Nephron progenitor cell (in vitro differentiated cells): ENCODE data around the gene URB1.
A peak's percentile ranks its signal among the peaks of the same experiment; 100 is the strongest.

ENCODE experiments used
- DNase-seq: peaks from one replicate; pipeline ENCODE4 v3.0.0; 2021
- H3K27ac Mint-ChIP-seq: 2 replicates; pipeline ENCODE4 v1.8.0; 2021; ENCODE audit warnings: mild to moderate bottlenecking, moderate library complexity, mixed read lengths
- H3K27me3 Mint-ChIP-seq: 2 replicates; pipeline ENCODE4 v1.8.0; 2021; ENCODE audit warnings: mild to moderate bottlenecking, low read depth, mixed read lengths; ENCODE audit not compliant: poor library complexity
- H3K36me3 Mint-ChIP-seq: 2 replicates; pipeline ENCODE4 v1.8.0; 2021; ENCODE audit warnings: low read depth, mixed read lengths
- H3K4me1 Mint-ChIP-seq: 2 replicates; pipeline ENCODE4 v1.8.0; 2021; ENCODE audit warnings: mixed read lengths
- H3K4me3 Mint-ChIP-seq: 2 replicates; pipeline ENCODE4 v1.8.0; 2021; ENCODE audit warnings: mild to moderate bottlenecking, moderate library complexity, mixed read lengths
- H3K9me3 Mint-ChIP-seq: 2 replicates; pipeline ENCODE4 v1.8.0; 2021; ENCODE audit warnings: mild to moderate bottlenecking, moderate library complexity, mixed read lengths
- TF ChIP-seq, protein P1 (sequence below): fragments of 200-600 bp; sonication (generic); IDR thresholded peaks from 2 replicates; pipeline ENCODE4 v1.5.0; 2021; ENCODE audit warnings: antibody characterized with exemption

URB1 gene

DNA sequence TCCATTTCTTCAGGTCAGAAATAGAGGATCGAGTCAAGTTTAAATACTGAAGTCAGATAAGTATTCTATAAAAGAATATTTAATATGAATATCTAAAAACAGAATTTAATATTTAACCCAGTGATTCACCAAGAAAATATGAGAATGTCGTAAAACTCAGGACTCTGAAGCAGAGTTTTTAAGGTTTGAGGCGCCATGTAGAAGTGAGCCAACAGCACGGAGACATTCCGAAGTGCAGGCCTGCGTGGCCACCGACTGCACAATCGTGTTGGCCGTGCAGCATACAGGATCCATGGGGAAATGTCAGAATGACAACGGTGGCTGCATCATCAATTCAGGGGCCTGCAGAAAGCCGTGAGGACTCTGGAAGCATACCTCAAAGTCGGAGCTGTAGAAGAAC lies 70.7 kb downstream of the URB1 start:
- Mint-ChIP-seq H3K4me1 (no peaks in the 10 kb centered on the region), H3K36me3 (peaks cover 64% of the 10 kb centered on the region), H3K27me3 (no peaks in the 10 kb centered on the region), H3K4me3 (no peak overlapping the region), H3K27ac (peak overlapping the region; percentile 45), H3K9me3 (no peaks in the 10 kb centered on the region)
- no peak for DNase-seq
- TF ChIP-seq, protein P1, sequence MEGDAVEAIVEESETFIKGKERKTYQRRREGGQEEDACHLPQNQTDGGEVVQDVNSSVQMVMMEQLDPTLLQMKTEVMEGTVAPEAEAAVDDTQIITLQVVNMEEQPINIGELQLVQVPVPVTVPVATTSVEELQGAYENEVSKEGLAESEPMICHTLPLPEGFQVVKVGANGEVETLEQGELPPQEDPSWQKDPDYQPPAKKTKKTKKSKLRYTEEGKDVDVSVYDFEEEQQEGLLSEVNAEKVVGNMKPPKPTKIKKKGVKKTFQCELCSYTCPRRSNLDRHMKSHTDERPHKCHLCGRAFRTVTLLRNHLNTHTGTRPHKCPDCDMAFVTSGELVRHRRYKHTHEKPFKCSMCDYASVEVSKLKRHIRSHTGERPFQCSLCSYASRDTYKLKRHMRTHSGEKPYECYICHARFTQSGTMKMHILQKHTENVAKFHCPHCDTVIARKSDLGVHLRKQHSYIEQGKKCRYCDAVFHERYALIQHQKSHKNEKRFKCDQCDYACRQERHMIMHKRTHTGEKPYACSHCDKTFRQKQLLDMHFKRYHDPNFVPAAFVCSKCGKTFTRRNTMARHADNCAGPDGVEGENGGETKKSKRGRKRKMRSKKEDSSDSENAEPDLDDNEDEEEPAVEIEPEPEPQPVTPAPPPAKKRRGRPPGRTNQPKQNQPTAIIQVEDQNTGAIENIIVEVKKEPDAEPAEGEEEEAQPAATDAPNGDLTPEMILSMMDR: no peak

DNA sequence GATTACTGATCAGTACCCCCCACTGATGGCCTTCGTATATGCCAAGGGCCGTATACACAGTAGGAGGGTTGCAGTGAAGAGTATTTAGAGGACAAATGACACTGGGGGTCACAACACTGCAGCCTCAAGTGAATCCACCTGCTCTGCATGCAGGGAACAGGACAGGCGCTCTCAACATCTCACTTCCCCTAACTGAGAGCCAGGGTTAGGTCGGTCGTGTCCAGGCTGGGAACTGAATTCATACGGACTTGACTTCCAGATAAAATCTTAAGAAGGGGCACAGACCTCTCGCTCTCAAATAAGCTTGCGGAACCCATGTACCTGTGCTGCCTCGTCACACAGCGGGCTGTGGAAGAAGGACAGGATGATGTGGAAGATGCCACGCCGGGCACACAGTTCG lies 71.3 kb downstream of the URB1 start:
- no peak overlapping the region for H3K4me3 Mint-ChIP-seq
- no peak for DNase-seq
- H3K36me3 Mint-ChIP-seq: peaks cover 58% of the 10 kb centered on the region
- no peak overlapping the region for H3K27ac Mint-ChIP-seq
- TF ChIP-seq, protein P1: no peak
- no peaks in the 10 kb centered on the region for H3K4me1 Mint-ChIP-seq
- no peaks in the 10 kb centered on the region for H3K27me3 Mint-ChIP-seq
- H3K9me3 Mint-ChIP-seq: no peaks in the 10 kb centered on the region

DNA sequence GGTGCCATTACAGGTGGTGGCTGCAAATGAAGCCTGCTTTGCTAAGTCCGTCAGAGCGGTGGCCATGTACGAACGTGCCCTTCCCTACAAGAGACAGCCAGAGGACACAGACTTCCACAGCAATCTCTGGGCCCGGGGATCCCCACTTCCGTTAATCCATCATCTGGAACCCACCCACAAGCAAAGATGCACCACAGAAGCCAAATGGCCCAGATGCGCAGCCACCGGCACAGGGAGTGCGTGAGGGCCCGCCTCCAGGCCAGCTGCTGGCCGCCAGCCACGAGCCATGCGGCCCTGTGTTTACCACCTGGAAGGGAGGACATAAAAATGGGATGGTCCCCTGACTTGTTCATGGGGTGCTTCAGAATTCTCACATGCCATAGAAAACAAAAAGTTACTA lies 72.1 kb downstream of the URB1 start:
- no peaks in the 10 kb centered on the region for H3K4me1 Mint-ChIP-seq
- peaks cover 50% of the 10 kb centered on the region for H3K36me3 Mint-ChIP-seq
- H3K9me3 Mint-ChIP-seq: no peaks in the 10 kb centered on the region
- DNase-seq: no peak
- H3K4me3 Mint-ChIP-seq: no peak overlapping the region
- no peak overlapping the region for H3K27ac Mint-ChIP-seq
- TF ChIP-seq, protein P1: no peak
- H3K27me3 Mint-ChIP-seq: no peaks in the 10 kb centered on the region

DNA sequence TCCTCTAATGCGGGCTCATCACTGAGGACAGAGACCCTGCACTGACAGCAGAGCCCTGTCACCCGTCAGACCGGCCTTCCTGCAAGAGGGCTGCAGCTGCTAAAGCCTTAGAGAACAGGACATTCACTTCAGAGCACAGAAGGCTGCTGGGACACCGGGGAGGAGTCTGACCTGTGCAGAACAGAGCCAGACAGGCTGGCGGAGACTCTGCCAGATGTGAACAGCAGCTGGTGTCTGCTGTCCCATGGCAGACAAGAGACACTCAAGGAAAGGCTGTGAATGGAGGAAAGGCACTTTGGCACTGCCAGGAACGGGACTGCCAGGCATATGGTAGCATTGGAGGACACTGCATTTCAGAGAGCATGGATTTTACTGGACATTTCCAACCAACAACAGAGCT lies 72.8 kb downstream of the URB1 start:
- Mint-ChIP-seq H3K4me3 (no peak overlapping the region), H3K36me3 (peaks cover 43% of the 10 kb centered on the region), H3K4me1 (no peaks in the 10 kb centered on the region), H3K27me3 (no peaks in the 10 kb centered on the region), H3K27ac (no peak overlapping the region), H3K9me3 (no peaks in the 10 kb centered on the region)
- TF ChIP-seq, protein P1: no peak
- no peak for DNase-seq

DNA sequence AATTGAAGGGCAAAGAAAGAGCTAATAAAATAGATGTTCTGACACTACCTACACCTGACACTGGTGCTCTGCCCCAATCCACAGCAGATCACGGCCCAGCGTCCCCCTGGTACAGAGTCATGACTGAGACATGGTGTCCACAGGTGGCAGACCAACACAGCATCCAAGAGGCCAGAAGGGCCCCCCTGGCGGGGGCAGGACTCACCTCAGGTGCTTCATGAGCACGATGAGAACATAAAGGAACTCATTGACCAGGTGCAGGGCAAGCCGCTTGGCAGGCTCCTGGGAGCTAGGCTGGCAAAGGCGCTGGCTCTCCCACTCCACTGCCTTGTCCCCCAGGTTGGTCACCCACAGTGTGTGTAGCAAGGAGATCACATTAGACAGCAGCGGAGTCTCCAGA lies 73.8 kb downstream of the URB1 start:
- TF ChIP-seq, protein P1: no peak
- H3K27ac Mint-ChIP-seq: no peak overlapping the region
- H3K4me1 Mint-ChIP-seq: no peaks in the 10 kb centered on the region
- no peaks in the 10 kb centered on the region for H3K27me3 Mint-ChIP-seq
- no peak for DNase-seq
- peaks cover 38% of the 10 kb centered on the region for H3K36me3 Mint-ChIP-seq
- H3K9me3 Mint-ChIP-seq: no peaks in the 10 kb centered on the region
- no peak overlapping the region for H3K4me3 Mint-ChIP-seq

DNA sequence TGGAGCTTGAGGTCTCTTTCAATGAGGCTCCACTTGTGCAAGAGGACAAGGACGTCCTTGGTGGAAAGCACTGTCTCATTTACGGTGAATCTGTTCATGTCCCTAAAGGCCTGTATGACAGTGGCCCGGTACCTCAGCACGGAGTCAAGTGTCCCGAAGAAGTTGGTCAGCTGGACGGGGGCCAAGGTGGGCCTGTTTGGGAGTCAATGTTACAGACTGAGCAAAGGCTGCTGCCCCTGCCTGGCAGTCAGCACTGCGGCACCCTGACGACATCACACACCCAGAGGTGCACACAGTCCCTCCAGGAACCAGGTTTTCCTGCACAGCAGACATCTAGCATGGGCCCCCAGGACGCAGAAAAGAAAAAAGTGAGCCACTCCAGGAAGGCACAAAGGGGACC lies 75.1 kb downstream of the URB1 start:
- TF ChIP-seq, protein P1: no peak
- Mint-ChIP-seq H3K27me3 (no peaks in the 10 kb centered on the region), H3K9me3 (no peaks in the 10 kb centered on the region), H3K4me3 (no peak overlapping the region), H3K27ac (no peak overlapping the region), H3K36me3 (peaks cover 36% of the 10 kb centered on the region), H3K4me1 (no peaks in the 10 kb centered on the region)
- DNase-seq: no peak
